H1 (cell line): Measurements from ENCODE around the gene BPI. TPM values are rescaled to one million over a fixed set of nuclear protein-coding genes. Genes with fewer than 3 reads are reported as not detected.

Source experiments
- HDAC2 ChIP-seq, 2 experiments: fragments of 300-600 bp in 1 of 2; sonication (generic) in 1 of 2; IDR thresholded peaks; 2 replicates each; pipeline ENCODE4 v1.6.1; 2011 to 2012; ENCODE audit warnings: low read depth in 2 of 2, low read length in 2 of 2, mild to moderate bottlenecking in 2 of 2, moderate library complexity in 2 of 2, borderline replicate concordance in 1 of 2, inconsistent platforms in 1 of 2
- KDM4A ChIP-seq: IDR thresholded peaks from one replicate; pipeline ENCODE4 v1.7.1; 2012; ENCODE audit warnings: low read depth, mild to moderate bottlenecking, moderate library complexity, low read length, inconsistent platforms; ENCODE audit not compliant: severe bottlenecking
- POU5F1 ChIP-seq: IDR thresholded peaks from 2 replicates; pipeline ENCODE4 v1.6.1; 2011; ENCODE audit warnings: low read depth, mild to moderate bottlenecking, low read length, moderate library complexity
- SIRT6 ChIP-seq: IDR thresholded peaks from one replicate; pipeline ENCODE4 v1.7.1; 2012; ENCODE audit warnings: low read length, inconsistent platforms
- polyA plus RNA-seq, 7 experiments: library from polyadenylated mRNA; depleted of rRNA in 3 of 7; stranded (reverse) in 5 of 7; unstranded in 2 of 7; fragments of >200 nt in 5 of 7; fragments of 200-250 nt in 2 of 7; gene quantifications; 1 replicate in 5 of 7; 2 replicates in 1 of 7; 4 replicates in 1 of 7; pipeline versions ENCODE4 v1.2.1 to v1.2.3, GENCODE V29; 2011 to 2013; ENCODE audit warnings: missing spikeins in 2 of 7, mixed read lengths in 2 of 7
- total RNA-seq: library from RNA; stranded (reverse); fragmentation: NEBNext Ultra II Directional; extraction: Animal tissue kit (Norgen Biotek cat#: 25700); gene quantifications from 2 replicates; pipeline ENCODE4 v1.2.1, GENCODE V29; 2021
- TF ChIP-seq, protein P1 (sequence below), 3 experiments: IDR thresholded peaks; 1 replicate in 2 of 3; 2 replicates in 1 of 3; pipeline versions ENCODE4 v1.5.1 to v1.6.1; 2011; ENCODE audit warnings: low read length in 3 of 3, mild to moderate bottlenecking in 3 of 3, inconsistent platforms in 2 of 3, low read depth in 1 of 3, moderate library complexity in 1 of 3; ENCODE audit not compliant: insufficient read depth in 1 of 3; ENCODE audit errors: control extremely low read depth in 1 of 3
- TF ChIP-seq, protein P2 (sequence below): IDR thresholded peaks from 2 replicates; pipeline ENCODE4 v1.6.1; 2012; ENCODE audit warnings: low read length, inconsistent platforms

BPI gene
- total and polyA plus RNA-seq, 2 of the 8 experiments (the other 6 are each of a cell fraction or from before 2014, with no cell fraction given): not detected

DNA sequence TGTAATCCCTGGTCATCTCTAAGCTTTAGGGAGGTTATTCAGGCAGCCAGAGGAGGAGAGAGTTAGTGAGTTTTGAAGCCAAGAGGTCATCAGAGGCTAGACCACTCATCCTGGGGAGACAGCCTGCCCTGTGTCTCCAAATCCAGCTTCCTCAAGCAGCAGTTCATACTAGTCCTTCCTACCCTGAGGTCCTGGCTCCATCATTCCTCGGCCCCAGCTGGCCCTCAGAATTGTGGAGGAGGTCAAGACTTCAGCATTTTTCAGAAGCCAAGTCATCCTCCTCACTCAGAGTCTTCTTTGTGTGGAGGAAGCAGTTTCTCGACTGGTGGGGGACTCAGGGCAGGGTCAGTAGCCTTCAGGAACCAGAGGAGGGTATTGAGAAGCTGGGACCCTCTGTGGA lies 31.0 kb upstream of the BPI start (continued):
- TF ChIP-seq, protein P1, sequence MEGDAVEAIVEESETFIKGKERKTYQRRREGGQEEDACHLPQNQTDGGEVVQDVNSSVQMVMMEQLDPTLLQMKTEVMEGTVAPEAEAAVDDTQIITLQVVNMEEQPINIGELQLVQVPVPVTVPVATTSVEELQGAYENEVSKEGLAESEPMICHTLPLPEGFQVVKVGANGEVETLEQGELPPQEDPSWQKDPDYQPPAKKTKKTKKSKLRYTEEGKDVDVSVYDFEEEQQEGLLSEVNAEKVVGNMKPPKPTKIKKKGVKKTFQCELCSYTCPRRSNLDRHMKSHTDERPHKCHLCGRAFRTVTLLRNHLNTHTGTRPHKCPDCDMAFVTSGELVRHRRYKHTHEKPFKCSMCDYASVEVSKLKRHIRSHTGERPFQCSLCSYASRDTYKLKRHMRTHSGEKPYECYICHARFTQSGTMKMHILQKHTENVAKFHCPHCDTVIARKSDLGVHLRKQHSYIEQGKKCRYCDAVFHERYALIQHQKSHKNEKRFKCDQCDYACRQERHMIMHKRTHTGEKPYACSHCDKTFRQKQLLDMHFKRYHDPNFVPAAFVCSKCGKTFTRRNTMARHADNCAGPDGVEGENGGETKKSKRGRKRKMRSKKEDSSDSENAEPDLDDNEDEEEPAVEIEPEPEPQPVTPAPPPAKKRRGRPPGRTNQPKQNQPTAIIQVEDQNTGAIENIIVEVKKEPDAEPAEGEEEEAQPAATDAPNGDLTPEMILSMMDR (IDR thresholded peaks at IDR 0.05; ENCODE audit: control extremely low read depth in 1 of 3, insufficient read depth in 1 of 3, low read depth in 1 of 3, low read length in 3 of 3): no peak
- TF ChIP-seq, protein P2, sequence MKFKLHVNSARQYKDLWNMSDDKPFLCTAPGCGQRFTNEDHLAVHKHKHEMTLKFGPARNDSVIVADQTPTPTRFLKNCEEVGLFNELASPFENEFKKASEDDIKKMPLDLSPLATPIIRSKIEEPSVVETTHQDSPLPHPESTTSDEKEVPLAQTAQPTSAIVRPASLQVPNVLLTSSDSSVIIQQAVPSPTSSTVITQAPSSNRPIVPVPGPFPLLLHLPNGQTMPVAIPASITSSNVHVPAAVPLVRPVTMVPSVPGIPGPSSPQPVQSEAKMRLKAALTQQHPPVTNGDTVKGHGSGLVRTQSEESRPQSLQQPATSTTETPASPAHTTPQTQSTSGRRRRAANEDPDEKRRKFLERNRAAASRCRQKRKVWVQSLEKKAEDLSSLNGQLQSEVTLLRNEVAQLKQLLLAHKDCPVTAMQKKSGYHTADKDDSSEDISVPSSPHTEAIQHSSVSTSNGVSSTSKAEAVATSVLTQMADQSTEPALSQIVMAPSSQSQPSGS: no peak
- no peak for TF ChIP-seq SIRT6
- no peak for TF ChIP-seq KDM4A
- no peak for TF ChIP-seq POU5F1
- no peak for TF ChIP-seq HDAC2 (IDR thresholded peaks at IDR 0.05; ENCODE audit: borderline replicate concordance in 1 of 2, low read depth in 2 of 2, low read length in 2 of 2)
